Measurements from ENCODE around the gene RAB11FIP3. TPM values are rescaled to one million over a fixed set of nuclear protein-coding genes. Genes with fewer than 3 reads are reported as not detected.

RAB11FIP3 gene
- total and polyA plus RNA-seq, 7 experiments from 2014 or later: 0.71 to 53.0 (median 43.3) TPM

DNA sequence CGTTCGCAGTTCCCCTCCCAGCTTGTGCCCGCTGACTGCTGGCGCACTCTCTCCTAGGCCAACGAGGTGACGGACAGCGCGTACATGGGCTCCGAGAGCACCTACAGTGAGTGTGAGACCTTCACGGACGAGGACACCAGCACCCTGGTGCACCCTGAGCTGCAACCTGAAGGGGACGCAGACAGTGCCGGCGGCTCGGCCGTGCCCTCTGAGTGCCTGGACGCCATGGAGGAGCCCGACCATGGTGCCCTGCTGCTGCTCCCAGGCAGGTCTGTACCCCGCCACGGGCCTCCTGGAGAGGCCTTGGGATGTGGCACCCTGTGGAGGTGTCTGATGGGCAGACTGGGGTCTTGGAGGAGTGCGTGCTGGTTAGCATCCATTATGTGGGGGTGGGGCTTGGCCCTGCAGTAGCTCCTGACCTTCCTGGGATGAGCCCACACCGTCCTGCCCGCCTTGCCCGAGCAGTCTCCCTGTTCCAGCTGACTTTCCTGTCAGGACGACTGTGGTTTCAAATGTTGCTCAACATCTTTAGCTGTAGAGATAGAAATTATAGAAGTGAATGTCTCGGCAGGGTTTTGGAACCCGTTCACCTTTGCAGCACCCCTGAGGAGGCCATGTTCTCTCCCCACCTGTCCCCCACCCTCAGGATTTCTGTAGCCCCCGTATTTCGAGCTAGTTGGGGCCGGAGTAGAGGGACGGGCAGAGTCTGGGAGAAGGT, 57.2 kb downstream of the RAB11FIP3 start:
- ChIA-PET POLR2A (no interaction called here), CTCF (no interaction called here)
- no peaks in the 10 kb centered on the region for H3K9me3 Mint-ChIP-seq
- H3K4me3 Mint-ChIP-seq: no peak overlapping the region
- no peaks in the 10 kb centered on the region for H3K27me3 Mint-ChIP-seq
- DNase-seq: no peak
- Histone ChIP-seq H3K27ac (ENCODE audit: low read depth, low read length) (no peak overlapping the region), H3K4me3 (ENCODE audit: low read length) (no peak overlapping the region), H3K9me3 (ENCODE audit: control insufficient read depth in 2 of 3, low read length in 3 of 3) (no peaks in the 10 kb centered on the region), H3K4me1 (ENCODE audit: control insufficient read depth in 2 of 2, insufficient read depth in 2 of 2, low read length in 2 of 2) (no peaks in the 10 kb centered on the region), H3K36me3 (ENCODE audit: control insufficient read depth in 2 of 3, insufficient read depth in 3 of 3, low read length in 3 of 3) (peaks cover 0 to 10% (median 0%) of the 10 kb centered on the region in 3 experiments), H3K27me3 (ENCODE audit: control insufficient read depth in 2 of 2, insufficient read depth in 2 of 2, low read length in 2 of 2) (no peaks in the 10 kb centered on the region)
- ATAC-seq: no peak
- H3K27ac Mint-ChIP-seq: no peak overlapping the region
- H3K36me3 Mint-ChIP-seq: peaks cover 0 to 5% (median under 1%) of the 10 kb centered on the region in 5 donors
- peaks cover 0 to 3% (median 0%) of the 10 kb centered on the region in 7 donors for H3K4me1 Mint-ChIP-seq
- intact Hi-C loops (cut with micrococcal nuclease): loop anchor here in 1 of 2 donors (10.0 kb wide), 1 partner anchor 98 kb away; the partner anchor contains the start of gene PGAP6

DNA sequence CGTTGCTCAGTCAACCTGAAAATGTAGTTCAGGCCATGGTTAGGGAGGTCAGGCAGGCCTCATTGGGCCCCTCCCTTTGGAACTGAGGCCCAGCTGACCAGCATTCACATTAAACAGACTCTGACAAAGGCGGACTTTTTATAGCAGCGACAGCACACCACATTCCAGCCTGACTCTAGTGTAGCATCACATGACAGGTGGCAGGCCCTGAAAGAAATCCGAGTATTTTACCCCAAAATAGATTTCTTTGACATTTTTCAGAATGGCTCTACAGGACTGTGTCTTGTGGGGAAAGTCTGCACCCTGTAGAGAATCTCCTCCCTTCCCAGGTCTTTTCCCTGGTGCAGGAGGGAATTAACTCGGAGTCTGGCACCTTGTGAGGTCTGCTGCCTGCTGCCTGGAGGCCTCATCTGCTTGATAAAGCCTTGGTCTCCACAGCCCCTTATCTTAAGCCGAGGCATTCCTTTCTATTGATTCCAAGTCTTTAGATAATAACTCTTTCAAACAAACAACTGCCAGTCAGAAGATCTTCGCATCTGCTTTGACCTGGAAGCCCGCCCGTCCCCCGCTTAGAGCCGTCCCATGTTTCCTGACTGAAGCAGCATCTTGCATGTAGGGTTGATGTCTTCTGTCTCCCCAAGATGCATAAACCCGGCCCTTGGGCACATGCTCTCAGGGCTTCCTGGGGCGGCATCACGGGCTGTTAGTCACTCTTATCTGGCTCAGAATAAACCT, 58.1 kb downstream of the RAB11FIP3 start:
- no peaks in the 10 kb centered on the region for H3K9me3 Mint-ChIP-seq
- peaks cover 0 to 5% (median 0%) of the 10 kb centered on the region in 7 donors for H3K4me1 Mint-ChIP-seq
- no peak for DNase-seq
- H3K9me3 ChIP-seq (ENCODE audit: control insufficient read depth in 2 of 3, low read length in 3 of 3): no peaks in the 10 kb centered on the region
- CTCF ChIA-PET: interaction anchor here (0.7 kb wide), 1 partner anchor 31 kb away, joined by 3 read pairs; no protein-coding TSS in a partner anchor
- no peak overlapping the region for H3K27ac ChIP-seq (ENCODE audit: low read depth, low read length)
- no peak overlapping the region for H3K27ac Mint-ChIP-seq
- H3K4me1 ChIP-seq (ENCODE audit: control insufficient read depth in 2 of 2, insufficient read depth in 2 of 2, low read length in 2 of 2): no peaks in the 10 kb centered on the region
- intact Hi-C loops (cut with micrococcal nuclease): loop anchor here in 1 of 2 donors (10.0 kb wide), 1 partner anchor 99 kb away; the partner anchor contains the start of gene PGAP6
- H3K27me3 ChIP-seq (ENCODE audit: control insufficient read depth in 2 of 2, insufficient read depth in 2 of 2, low read length in 2 of 2): no peaks in the 10 kb centered on the region
- no peak for ATAC-seq
- no peak overlapping the region for H3K4me3 Mint-ChIP-seq
- H3K36me3 ChIP-seq (ENCODE audit: control insufficient read depth in 2 of 3, insufficient read depth in 3 of 3, low read length in 3 of 3): peaks cover 0 to 10% (median 0%) of the 10 kb centered on the region in 3 experiments
- peaks cover 0 to 8% (median 4%) of the 10 kb centered on the region in 5 donors for H3K36me3 Mint-ChIP-seq
- POLR2A ChIA-PET: no interaction called here
- no peak overlapping the region for H3K4me3 ChIP-seq (ENCODE audit: low read length)
- no peaks in the 10 kb centered on the region for H3K27me3 Mint-ChIP-seq

DNA sequence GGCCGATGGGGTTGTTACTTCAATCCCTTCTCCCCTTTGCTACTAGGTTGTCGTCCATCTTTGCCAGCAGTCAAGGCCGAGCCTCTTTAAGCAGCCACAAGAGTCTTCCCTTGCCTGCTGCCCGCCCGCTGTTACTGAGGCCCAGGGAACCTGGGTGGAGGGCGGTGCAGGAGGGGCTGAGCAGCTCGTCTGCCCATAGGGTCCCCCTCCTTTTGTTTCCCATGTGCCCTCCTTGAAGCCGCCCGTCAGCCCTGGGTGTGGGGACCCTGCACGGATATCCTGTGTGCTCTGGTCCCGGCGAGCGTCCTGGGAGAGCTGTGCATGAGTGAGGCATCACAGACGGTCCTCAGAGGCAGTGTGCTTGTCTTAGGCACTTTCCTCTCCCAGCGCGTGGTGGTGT, 64.2 kb downstream of the RAB11FIP3 start:
- no peaks in the 10 kb centered on the region for H3K9me3 ChIP-seq (ENCODE audit: control insufficient read depth in 2 of 3, low read length in 3 of 3)
- Mint-ChIP-seq H3K36me3 (peaks cover 0 to 25% (median 4%) of the 10 kb centered on the region in 5 donors), H3K27ac (no peak overlapping the region), H3K27me3 (no peaks in the 10 kb centered on the region), H3K4me1 (peaks cover 0 to 4% (median 0%) of the 10 kb centered on the region in 7 donors), H3K9me3 (no peaks in the 10 kb centered on the region), H3K4me3 (no peak overlapping the region)
- ATAC-seq (no peak), DNase-seq (no peak)
- intact Hi-C loops (cut with micrococcal nuclease): loop anchor here in 1 of 2 donors (5.0 to 10.0 kb wide), 2 partner anchors 87 to 105 kb away; partner anchors contain the start of genes DECR2 and PGAP6
- POLR2A ChIA-PET: no interaction called here
- CTCF ChIA-PET: no interaction called here
- no peaks in the 10 kb centered on the region for H3K27me3 ChIP-seq (ENCODE audit: control insufficient read depth in 2 of 2, insufficient read depth in 2 of 2, low read length in 2 of 2)
- H3K4me3 ChIP-seq (ENCODE audit: low read length): no peak overlapping the region
- H3K27ac ChIP-seq (ENCODE audit: low read depth, low read length): no peak overlapping the region
- H3K4me1 ChIP-seq (ENCODE audit: control insufficient read depth in 2 of 2, insufficient read depth in 2 of 2, low read length in 2 of 2): no peaks in the 10 kb centered on the region
- H3K36me3 ChIP-seq (ENCODE audit: control insufficient read depth in 2 of 3, insufficient read depth in 3 of 3, low read length in 3 of 3): peaks cover 0 to 34% (median 0%) of the 10 kb centered on the region in 3 experiments

DNA sequence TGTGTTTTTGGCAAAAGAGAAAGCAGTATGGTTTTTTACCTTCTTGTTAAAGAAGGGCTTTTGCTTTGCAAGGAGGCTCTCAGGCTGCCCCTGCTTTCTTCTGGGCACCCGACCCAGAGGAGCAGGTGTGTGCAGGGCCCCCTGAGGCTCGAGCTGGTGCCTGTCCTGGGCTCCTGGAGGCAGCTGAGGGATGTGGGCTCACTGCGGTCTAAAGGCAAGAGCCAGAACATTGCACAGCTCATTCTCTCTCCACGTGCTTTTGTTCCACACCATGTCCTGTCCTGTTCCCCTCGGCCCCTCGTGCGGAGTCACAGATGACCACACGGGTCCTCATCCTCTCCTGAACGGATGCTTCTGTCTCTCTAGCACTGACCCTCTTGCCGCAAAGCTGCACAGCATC, 65.3 kb downstream of the RAB11FIP3 start:
- Histone ChIP-seq H3K9me3 (ENCODE audit: control insufficient read depth in 2 of 3, low read length in 3 of 3) (no peaks in the 10 kb centered on the region), H3K27ac (ENCODE audit: low read depth, low read length) (no peak overlapping the region), H3K4me3 (ENCODE audit: low read length) (no peak overlapping the region), H3K27me3 (ENCODE audit: control insufficient read depth in 2 of 2, insufficient read depth in 2 of 2, low read length in 2 of 2) (no peaks in the 10 kb centered on the region), H3K4me1 (ENCODE audit: control insufficient read depth in 2 of 2, insufficient read depth in 2 of 2, low read length in 2 of 2) (no peaks in the 10 kb centered on the region), H3K36me3 (ENCODE audit: control insufficient read depth in 2 of 3, insufficient read depth in 3 of 3, low read length in 3 of 3) (peaks cover 0 to 34% (median 0%) of the 10 kb centered on the region in 3 experiments)
- no peak for ATAC-seq
- H3K4me1 Mint-ChIP-seq: peaks cover 0 to 7% (median 4%) of the 10 kb centered on the region in 7 donors
- no peak for DNase-seq
- H3K27ac Mint-ChIP-seq: peak overlapping the region in 1 of 9 donors; percentile 77
- H3K4me3 Mint-ChIP-seq: no peak overlapping the region
- ChIA-PET POLR2A (no interaction called here), CTCF (no interaction called here)
- H3K36me3 Mint-ChIP-seq: peaks cover 0 to 25% (median 4%) of the 10 kb centered on the region in 5 donors
- H3K9me3 Mint-ChIP-seq: no peaks in the 10 kb centered on the region
- intact Hi-C loops (cut with micrococcal nuclease): no loop called here
- H3K27me3 Mint-ChIP-seq: no peaks in the 10 kb centered on the region

DNA sequence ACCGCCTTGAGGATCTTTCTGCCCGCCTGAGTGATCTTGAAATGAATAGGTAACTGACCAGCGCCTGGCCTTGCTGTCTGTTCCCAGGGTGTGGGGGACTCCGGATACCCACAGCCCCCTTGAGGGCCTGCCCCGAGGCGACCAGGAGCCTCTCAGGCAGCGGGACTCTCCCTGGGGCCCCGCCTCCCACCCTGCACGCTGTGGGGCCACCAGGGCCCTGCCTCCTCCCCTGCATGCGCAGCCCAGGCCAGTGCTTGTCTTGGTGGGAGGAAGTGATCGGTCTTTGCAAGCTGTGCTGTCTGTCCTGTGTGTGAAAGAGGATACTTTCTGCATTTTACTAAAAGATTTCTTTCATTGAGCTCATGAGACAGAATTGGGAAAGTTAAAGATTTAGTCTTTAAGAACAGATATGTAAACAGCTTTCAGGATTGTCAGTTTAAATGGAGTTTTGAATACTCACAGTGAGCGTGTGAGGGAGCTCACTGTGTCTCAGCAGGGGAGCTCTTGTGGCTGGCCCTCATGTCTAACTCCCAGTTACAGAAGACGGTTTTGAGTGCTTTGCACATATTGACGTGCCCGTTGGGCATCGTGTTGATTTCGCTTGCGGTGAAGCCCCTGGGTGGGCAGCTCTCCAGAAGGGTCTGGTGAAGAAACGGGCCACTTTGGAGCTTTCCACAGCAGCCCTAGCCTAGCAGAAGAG, 65.9 kb downstream of the RAB11FIP3 start:
- no peak for DNase-seq
- CTCF ChIA-PET: no interaction called here
- intact Hi-C loops (cut with micrococcal nuclease): no loop called here
- Mint-ChIP-seq H3K4me1 (peaks cover 0 to 7% (median 4%) of the 10 kb centered on the region in 7 donors), H3K9me3 (no peaks in the 10 kb centered on the region), H3K27me3 (no peaks in the 10 kb centered on the region), H3K36me3 (peaks cover 0 to 24% (median 4%) of the 10 kb centered on the region in 5 donors), H3K4me3 (no peak overlapping the region), H3K27ac (no peak overlapping the region)
- peaks cover 0 to 32% (median 0%) of the 10 kb centered on the region in 3 experiments for H3K36me3 ChIP-seq (ENCODE audit: control insufficient read depth in 2 of 3, insufficient read depth in 3 of 3, low read length in 3 of 3)
- H3K27me3 ChIP-seq (ENCODE audit: control insufficient read depth in 2 of 2, insufficient read depth in 2 of 2, low read length in 2 of 2): no peaks in the 10 kb centered on the region
- no peak overlapping the region for H3K27ac ChIP-seq (ENCODE audit: low read depth, low read length)
- H3K4me1 ChIP-seq (ENCODE audit: control insufficient read depth in 2 of 2, insufficient read depth in 2 of 2, low read length in 2 of 2): no peaks in the 10 kb centered on the region
- ATAC-seq: no peak
- H3K4me3 ChIP-seq (ENCODE audit: low read length): no peak overlapping the region
- no peaks in the 10 kb centered on the region for H3K9me3 ChIP-seq (ENCODE audit: control insufficient read depth in 2 of 3, low read length in 3 of 3)
- POLR2A ChIA-PET: no interaction called here

DNA sequence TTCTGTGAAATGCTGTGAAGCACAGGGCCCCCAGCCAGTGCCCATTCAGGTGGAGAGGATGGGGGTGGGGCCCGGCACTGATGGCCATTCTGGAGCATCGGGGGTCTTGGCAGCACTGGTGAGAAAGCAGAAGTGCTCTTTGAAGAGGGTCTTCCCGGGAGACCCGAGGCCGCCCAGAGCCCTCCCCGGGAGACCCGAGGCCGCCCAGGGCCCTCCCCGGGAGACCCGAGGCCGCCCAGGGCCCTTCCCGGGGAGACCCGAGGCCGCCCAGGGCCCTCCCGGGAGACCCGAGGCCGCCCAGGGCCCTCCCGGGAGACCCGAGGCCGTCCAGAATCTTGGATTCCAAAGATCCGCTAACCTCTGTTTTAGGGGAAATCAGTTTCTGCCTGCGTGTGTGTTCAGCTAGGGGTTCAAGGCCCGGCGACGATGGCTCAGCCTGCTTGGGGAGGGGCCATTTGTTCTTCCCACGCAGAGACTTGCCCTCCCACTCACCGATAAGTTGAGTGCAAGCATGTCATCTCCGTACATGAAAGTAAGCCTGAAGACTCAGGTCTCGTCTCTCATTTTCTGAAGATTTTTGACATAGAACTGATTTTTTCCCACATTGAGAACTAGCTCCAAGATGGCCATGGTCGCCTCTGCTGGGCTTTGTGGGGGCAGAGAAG, 66.9 kb downstream of the RAB11FIP3 start:
- no peak overlapping the region for H3K27ac ChIP-seq (ENCODE audit: low read depth, low read length)
- no peaks in the 10 kb centered on the region for H3K9me3 ChIP-seq (ENCODE audit: control insufficient read depth in 2 of 3, low read length in 3 of 3)
- no peak overlapping the region for H3K4me3 ChIP-seq (ENCODE audit: low read length)
- H3K4me1 ChIP-seq (ENCODE audit: control insufficient read depth in 2 of 2, insufficient read depth in 2 of 2, low read length in 2 of 2): no peaks in the 10 kb centered on the region
- Mint-ChIP-seq H3K9me3 (no peaks in the 10 kb centered on the region), H3K4me1 (peaks cover 0 to 7% (median 4%) of the 10 kb centered on the region in 7 donors), H3K27me3 (no peaks in the 10 kb centered on the region), H3K27ac (no peak overlapping the region), H3K4me3 (no peak overlapping the region), H3K36me3 (peaks cover 0 to 21% (median 4%) of the 10 kb centered on the region in 5 donors)
- DNase-seq (no peak), ATAC-seq (peak; percentile 34)
- POLR2A ChIA-PET: interaction anchor here (0.6 kb wide), 1 partner anchor 859 kb away, joined by 3 read pairs; no protein-coding TSS in a partner anchor
- peaks cover 0 to 31% (median 0%) of the 10 kb centered on the region in 3 experiments for H3K36me3 ChIP-seq (ENCODE audit: control insufficient read depth in 2 of 3, insufficient read depth in 3 of 3, low read length in 3 of 3)
- no peaks in the 10 kb centered on the region for H3K27me3 ChIP-seq (ENCODE audit: control insufficient read depth in 2 of 2, insufficient read depth in 2 of 2, low read length in 2 of 2)
- CTCF ChIA-PET: no interaction called here
- intact Hi-C loops (cut with micrococcal nuclease): no loop called here
